GM18951 (cell line): ENCODE measurements around the gene STAC.

ENCODE experiments used
- POLR2A ChIP-seq: IDR thresholded peaks from 4 replicates; pipeline ENCODE4 v1.6.1; 2011; ENCODE audit warnings: mild to moderate bottlenecking; ENCODE audit not compliant: insufficient read length, insufficient read depth; ENCODE audit errors: extremely low read depth
- in situ Hi-C: fragments of 300-500 bp; cut with MboI; formaldehyde crosslinking; loops from one replicate; pipeline ENCODE4 v1.12.0; 2022; ENCODE audit warnings: low sequenced_read_pairs, mixed read lengths, inconsistent platforms; ENCODE audit not compliant: unreplicated experiment

Gene STAC

DNA sequence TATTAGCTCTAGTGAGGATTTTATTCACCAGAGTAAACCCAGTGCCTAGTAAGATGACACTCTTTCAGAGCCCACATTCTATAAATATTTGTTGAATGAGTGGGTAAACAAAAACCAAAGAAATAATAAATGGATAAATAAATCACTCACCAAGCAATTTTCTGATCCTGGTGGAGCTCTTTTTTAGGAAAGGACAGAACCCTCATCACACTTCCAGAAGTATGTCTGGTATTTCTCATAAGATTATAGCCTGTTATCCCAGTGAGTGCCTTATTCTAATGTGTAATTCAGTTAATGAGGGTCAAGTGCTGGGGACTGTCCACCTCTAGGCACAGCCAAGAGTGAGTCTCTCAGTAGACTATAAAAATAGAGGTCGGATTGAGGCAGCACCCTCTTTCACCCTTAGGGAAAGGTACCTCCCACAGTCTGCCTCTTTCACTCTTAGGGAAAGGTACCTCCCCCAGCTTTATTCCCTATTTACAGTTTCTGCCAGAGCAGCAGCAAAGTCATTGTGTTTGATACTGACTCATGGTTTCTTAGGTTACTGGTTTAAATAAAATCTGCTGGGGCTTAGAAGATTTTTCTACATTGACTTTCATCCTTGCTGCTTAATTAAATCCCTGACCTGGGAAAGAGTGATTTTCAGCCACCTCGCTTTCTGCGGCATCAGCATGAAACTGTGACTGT is 145.0 kb downstream of the STAC start:
- in situ Hi-C loops: no loop called here
- no peak for TF ChIP-seq POLR2A

DNA sequence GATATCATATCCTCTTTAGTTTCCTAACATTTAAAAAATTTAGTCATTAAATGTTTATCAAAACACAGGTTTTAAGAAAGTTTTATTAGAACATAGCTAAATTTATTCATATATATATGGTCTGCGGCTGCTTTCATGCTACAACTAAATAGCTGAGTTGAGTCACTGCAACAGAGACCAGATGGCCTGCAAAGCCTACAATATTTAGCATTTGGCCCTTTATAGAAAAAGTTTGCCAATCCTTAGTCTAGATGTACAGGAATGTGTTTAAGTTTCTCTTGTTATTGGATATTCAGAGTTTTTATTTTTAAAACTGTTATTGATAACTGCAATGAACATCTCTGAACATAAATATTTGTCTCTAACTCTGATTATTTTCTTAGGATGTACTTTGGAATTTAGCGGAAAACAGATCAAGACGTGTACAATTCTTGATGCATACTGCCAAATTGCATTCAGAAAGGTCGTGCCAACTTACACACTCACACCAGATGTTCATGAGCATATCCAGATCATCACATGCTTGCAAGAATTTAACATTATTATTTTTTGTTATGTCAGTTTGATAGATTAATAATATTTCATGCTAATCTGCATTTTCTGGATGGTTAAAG is 157.9 kb downstream of the STAC start:
- no peak for TF ChIP-seq POLR2A
- in situ Hi-C loops: no loop called here

DNA sequence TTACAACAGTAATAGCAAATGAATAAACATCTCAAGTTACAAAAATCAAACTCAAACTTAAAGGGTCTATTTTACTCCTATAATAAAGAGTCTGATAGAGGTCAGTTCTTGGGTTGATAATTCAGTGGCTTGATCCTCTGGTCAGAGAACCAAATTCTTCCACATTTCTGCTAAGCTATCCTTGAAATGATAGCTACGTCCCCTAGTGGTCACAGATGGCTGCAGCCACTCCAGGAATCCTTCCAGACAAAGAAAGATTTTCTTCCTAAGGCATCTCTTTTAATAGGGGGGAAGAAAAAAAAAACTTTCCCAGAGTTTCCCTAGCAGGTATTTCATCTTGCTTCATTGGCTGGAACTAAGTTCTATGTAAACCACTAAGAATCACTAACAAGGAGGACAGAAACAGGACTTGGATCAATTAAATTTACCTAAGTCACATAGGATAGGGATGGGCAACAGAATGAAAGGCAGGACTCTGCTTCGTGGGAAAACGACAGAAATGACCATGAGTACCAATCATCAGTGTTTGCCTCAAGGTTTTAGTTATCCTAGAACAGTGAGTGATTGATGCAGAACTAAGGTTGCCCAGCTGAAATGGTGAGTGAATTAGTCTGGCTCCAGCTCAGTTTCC is 160.7 kb downstream of the STAC start:
- in situ Hi-C loops: no loop called here
- no peak for TF ChIP-seq POLR2A

GRCh38 chr3:36542186-36542585 is 161.9 kb downstream of the STAC start:
- TF ChIP-seq POLR2A: no peak
- in situ Hi-C loops: no loop called here

DNA sequence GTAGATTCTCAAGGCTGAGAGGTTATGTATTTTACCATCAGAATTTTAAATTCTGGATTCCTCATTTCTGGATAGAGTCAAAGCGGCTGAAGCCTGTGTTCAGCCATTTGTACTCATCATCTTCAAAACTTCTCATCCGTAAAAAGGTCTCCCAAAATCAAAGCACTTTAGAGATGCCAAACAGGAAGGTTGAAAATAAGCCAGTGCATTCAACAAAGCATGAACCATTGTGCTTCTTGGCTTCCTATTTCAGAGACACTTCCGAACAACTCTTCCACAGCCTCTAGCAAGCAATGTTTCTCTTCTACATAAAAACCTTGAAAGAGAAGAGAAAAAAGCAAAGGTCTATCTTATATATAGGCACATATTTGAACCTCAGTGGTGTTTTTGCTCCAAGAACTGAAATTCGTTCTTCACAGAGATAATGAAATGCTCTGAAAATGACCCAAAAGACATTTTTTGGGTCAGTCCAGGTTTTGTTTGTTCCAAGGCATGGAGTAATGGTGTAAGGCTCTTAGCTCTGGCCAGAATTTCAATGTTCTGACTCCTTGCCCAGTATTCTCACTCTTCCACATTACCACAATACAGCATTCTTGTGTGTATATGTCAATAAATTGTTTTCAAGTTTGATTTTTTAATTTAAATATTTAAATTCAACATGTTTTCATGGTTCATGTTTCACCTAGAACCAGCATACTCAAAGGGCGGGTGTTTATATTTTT is 163.1 kb downstream of the STAC start:
- no peak for TF ChIP-seq POLR2A
- in situ Hi-C loops: no loop called here

DNA sequence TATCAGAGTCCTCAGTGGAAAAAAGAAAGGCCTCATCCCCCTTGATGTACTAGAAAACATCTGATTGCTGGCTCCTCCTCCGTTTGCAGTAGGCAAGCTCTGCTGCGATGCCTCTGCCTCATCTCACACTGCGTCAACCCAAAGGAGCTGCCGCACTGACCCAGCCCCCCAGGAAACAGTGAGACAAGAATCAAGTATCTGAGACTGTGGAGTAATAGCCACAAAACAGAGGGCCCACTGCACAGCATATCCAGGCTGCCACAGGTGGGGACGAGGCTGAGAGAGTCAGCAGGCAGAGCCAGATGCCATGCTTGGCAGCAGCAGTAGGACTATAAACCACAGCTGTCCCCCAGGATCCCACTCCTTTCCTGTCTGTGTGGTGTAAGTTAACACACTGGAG is 165.9 kb downstream of the STAC start:
- TF ChIP-seq POLR2A: no peak
- in situ Hi-C loops: no loop called here

DNA sequence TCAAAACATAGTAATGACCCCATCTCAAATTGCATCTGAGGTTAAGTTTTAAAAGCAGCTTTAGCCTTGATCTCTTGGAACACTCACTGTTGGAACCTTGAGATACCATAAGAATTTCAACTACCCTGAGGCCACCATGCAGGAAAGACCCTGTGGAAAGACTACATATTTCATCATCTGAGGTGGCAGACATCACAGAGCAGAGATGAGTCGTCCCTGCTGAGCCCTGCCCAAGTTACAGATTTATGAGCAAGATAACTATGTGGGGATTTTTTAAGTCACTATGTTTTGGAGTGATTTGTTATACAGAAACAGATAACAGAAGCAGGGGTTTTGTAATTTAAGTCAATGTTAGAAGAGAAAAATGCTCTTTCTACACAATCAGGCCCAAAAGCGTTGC is 168.4 kb downstream of the STAC start:
- in situ Hi-C loops: no loop called here

GRCh38 chr3:36557021-36557707 is 176.9 kb downstream of the STAC start:
- in situ Hi-C loops: no loop called here
- TF ChIP-seq POLR2A: no peak

More for the DNA sequence above, 168.4 kb downstream of the STAC start:
- TF ChIP-seq POLR2A: no peak

DNA sequence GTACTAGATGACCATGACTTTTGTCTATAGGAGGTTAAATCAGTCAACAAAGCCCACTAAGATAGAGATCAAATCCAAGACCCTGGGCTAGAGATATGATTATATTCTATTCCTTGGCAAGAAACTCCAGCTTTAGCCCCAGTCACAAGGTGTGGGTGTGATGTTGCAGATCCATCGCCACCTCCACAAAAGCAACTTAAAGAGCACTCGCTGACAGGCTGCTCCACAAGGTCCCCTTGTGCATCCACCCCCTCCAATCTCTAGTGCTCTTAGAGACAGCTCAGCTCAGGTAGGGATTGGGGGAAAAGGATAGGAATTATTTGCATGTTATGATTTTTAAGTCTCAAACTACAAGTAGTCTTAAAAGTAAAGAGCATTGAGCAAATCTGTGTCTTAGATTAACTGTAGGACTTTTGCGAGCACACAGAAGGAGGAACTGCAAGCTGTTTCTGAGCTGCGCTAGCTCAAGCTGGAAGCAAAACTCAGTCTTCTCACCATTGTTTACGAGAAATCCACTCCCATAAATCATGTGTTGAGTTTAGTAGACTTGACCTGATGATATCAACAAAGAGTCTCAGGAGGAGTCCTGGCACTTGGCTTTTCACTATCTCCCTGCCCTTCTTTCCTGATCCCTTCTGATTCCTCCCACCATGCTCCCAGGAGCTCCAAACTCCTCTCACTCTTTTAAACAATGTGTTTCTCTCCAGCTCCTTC is 177.6 kb downstream of the STAC start:
- in situ Hi-C loops: no loop called here
- TF ChIP-seq POLR2A: no peak

GRCh38 chr3:36558961-36559360 is 178.7 kb downstream of the STAC start:
- no peak for TF ChIP-seq POLR2A
- in situ Hi-C loops: no loop called here

DNA sequence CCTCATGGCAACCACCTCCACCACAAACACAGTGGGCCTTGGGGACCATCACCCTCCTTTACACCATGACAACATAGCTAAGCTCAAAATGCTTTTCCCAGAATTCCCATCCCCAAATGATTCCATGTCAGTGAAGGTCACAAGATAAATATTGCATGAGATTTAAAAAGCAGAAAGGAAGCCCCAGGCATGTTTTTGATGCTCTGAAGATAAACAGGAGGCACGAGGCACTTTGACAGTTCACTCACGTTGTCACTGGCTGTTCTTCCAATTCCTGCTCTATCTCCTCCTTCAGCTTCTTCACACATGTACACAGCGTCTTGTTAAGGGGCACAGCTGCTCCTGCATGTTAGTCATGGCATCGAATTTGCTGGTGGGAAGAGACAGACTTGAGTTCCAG is 180.4 kb downstream of the STAC start:
- in situ Hi-C loops: no loop called here
- TF ChIP-seq POLR2A: no peak

DNA sequence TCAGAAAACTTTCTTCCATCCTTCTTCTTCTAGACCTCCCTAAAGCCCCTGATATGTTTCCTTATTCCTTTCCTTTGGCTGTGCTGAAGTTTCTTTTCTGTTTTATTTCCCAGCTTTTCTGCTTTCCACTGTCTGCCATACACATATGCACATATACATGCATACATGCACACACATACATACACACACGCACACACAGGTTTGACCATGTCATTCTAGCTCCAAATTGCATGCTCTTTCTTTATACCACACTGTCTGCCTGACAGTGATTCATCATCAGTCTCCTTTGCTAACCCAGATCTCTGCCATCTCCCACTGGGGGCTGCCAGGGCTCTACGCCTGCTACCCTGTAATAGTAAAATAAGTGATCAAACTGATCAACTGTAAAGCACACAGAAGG is 181.3 kb downstream of the STAC start:
- TF ChIP-seq POLR2A: no peak
- in situ Hi-C loops: no loop called here
